ENCODE measurements around the gene CCNA1.

CCNA1 gene

DNA sequence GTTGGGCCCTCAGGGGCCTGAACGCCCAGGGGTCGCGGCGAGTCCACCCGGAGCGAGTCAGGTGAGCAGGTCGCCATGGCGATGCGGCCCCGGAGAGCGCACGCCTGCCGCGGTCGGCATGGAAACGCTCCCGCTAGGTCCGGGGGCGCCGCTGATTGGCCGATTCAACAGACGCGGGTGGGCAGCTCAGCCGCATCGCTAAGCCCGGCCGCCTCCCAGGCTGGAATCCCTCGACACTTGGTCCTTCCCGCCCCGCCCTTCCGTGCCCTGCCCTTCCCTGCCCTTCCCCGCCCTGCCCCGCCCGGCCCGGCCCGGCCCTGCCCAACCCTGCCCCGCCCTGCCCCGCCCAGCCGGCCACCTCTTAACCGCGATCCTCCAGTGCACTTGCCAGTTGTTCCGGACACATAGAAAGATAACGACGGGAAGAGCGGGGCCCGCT, at the start of gene CCNA1:
CCNA1 (plus strand) TSS at position 390 of the 439 bp plus-strand sequence. CDS start 562 bp downstream, outside the sequence.
- DNase-seq (ENCODE audit: low read depth in 2 of 2) = peak in 1 of 2 donors; percentile 9

DNA sequence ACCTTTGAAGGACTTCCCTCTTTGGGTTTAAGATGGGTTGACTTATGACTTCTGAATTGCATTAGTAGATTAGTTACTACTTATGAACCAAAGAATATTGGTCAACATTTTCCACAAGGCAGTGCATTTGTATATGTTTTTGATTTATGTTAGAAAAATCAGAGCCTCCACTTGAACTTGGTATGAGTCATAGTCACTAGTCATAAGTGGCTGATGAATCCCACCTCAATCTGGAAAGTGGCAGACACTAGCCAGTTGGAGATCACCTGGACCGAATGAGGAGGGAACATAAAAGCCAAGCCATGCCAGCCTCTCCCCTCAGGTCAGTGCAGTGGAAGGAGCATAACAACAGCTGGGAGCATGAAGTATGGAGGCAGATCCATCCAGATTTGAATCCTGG, 46.8 kb upstream of the CCNA1 start:
- no peak for DNase-seq (ENCODE audit: low read depth in 2 of 2)

DNA sequence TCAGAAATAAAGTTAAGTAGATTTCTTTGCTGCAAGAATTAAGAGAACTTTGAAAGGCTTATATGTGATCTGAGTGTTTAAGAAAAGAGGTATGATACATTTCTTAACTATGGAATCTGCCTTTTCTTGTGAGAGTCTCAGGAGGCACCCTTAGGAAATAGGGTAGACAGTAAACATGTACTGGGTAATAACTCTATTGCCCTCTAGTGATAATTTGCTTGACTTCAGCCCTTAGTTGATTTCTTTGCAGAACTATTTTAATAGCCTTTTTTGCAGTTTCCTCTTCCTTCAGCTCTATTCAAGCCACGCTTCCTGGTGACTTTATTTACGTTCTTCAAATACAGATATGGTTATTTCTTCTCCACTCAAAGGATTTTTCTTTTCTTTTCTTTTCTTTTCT, 37.0 kb upstream of the CCNA1 start:
- no peak for DNase-seq (ENCODE audit: low read depth in 2 of 2)

DNA sequence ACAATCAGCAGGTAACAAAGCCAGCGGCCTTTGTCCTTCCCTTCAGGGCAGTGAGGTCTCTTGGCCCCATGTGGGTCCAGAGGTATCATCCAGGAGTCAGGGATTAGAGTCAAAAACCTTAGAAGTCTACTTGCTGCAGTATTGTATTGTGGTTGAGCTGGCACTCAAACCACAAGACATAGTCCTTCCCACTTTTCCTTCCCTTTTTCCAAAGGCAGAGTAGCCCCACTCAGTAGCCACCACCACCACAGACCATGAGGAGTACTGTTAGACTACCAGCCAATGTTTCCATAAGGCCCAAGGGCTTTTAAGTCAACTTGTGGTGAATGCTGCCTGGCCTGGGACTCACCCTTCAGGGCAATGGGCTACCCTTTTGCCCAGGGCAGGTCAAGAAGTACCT, 27.1 kb upstream of the CCNA1 start:
- no peak for DNase-seq (ENCODE audit: low read depth in 2 of 2)

DNA sequence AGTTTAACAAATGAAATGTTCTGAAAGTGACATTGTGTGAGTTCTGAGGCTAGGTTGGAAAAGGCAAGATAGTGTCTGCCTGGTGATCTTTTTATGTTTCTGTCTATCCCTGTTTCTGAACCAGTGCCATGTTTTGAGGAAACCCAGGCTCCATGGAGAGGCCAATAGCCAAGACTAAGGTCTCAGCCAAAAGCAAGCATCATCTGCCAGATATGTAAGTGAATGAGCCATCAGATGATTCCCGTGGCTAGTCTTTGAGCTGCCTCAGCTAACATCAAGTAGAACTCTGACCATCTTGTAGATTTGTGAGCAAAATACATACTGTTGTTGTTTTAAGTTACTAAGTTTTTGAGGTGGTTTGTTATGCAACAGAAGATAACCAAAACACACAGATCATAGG, 19.6 kb upstream of the CCNA1 start:
- DNase-seq (ENCODE audit: low read depth in 2 of 2) = no peak

DNA sequence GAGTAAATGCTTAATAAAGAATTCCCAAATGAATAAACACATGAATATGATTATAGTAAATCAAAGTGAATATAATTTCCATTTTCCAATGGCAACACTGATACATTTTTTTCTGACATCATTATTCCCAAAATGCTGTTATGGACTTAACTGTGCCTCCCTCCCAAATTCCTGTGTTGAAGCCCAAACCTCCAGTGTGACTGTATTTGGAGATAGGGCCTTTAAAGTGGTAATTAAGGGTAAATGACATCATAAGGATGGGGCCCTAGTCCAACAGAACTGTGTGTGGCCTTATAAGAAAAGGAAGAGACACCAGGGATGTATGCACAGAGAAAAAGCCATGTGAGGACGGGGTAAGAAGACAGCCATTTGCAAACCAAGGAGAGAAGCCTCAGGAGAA, 19.1 kb upstream of the CCNA1 start:
- DNase-seq (ENCODE audit: low read depth in 2 of 2) = no peak

DNA sequence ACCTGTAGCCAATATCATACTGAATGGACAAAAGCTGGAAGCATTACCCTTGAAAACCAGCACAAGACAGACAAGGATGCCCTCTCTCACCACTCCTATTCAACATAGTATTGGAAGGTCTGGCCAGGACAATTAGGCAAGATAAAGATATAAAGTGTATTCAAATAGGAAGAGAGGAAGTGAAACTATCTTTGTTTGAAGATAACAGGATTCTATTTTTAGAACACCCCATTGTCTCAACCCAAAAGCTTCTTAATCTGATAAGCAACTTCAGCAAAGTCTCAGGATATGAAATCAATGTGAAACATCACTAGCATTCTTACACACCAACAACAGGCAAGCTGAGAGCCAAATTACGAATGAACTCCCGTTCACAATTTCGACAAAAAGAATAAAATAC, 17.8 kb upstream of the CCNA1 start:
- no peak for DNase-seq (ENCODE audit: low read depth in 2 of 2)

DNA sequence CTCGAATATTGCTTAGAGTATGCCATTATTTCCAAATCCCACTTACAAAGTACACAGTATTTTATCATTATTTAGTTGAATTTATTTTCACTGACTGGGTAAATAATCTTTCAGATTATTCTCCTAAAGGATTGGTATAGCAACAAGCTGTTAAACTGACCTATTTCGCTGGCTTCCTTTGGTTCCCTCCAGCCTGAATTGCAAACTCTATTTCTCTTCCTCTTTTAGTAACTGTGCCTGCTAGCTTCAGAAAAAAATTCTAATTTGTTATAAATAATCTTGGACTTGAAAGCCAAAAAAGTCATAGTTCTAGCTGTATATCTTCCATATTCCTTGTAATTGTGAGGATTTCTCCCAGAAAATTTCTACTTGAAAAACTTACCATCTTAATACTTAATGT, 15.0 kb upstream of the CCNA1 start:
- DNase-seq (ENCODE audit: low read depth in 2 of 2) = no peak

DNA sequence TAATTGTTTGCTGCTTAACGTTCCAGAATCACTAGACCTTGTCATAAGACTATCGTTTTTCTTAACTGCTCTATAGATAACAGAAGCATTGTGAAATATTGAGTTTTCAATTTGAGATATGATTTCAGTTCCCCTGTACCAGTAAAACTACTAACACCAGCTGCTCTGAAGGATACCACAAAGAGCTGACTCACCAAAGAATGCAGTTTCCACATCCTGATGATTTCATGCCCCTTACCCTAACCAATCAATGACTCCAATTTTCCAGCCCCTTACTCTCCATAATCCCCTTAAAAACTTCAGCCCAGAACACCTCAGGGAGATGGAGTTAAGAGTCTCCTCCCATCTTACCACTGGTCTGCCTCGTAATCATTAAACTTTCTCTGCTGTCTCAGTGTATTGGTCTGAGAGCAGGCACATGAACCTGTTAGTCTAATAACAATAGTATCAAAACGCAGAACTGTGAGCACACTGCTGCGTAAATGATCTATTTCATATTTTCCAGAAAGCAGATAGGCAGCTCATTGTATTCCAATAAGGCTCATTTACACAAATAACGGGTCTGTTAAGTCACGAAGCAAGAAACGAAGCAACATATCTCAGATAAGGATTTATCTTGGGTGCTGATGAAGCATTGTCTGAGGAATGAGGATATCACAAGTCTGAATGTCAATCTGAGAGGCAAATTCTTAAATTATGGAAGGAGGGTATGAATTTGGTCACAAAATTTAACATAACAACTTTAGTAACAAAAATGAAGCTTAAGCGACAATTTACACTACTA, 14.1 kb upstream of the CCNA1 start:
- DNase-seq (ENCODE audit: low read depth in 2 of 2) = no peak

DNA sequence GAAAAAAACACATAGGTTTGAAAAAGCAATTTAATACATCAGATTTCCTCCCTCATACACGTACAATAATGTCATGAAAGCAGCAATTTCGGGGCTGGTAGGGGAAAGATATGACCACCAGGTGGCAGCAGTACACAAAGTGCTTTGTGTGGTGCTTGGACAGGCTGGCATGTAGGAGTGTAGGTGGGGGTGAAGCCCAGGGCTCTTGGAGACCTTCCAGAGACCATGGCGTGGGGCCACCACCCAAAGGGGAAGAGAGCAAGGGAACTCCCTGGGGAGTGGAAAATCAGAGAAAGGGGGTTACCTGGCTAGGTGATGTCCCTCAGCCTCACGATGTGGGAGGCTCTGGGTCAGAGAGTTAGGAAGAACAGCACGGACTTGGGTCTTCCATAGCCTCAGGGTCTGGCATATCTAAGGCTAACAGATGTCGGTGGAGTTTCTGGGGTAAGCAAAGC, 11.8 kb upstream of the CCNA1 start:
- peak; percentile 57 to 59 for DNase-seq (ENCODE audit: low read depth in 2 of 2)

DNA sequence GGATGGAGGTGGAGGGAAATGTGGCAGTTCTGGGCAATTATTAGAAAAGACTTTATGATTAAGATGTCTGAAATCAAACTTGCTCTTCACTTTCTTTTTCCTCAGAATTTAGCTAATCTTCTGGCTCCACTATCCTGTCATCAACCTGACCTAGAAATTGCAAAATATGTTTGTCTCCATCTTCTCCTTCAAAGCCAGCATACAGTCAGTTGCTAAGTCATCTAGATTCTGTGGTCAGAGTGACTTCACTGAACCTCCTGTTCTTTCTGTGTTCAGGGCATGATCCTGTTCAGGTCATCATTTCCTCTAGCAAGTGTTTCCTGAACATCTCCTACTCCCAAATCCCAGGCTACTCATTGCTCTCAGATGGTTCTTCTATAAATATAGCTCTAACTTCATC, 10.8 kb upstream of the CCNA1 start:
- no peak for DNase-seq (ENCODE audit: low read depth in 2 of 2)

DNA sequence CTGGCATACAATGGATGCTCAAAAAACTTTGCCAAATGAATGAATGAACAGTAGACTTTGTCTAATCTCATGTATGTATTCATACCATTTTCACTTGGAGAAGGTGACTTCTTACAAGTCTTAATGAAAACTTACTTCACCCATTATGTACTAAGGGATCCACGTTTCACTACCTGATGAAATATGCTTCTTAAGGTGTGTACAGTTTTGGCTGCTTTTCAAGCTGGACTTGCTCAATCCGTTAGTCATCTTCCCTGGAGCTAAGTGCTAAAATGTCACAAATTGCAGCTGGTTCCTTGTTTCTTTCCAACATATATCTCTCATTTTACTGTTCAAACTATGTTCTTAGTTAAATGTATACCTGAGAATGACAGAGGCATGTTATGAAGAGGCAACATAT, 4.2 kb upstream of the CCNA1 start:
- no peak for DNase-seq (ENCODE audit: low read depth in 2 of 2)

DNA sequence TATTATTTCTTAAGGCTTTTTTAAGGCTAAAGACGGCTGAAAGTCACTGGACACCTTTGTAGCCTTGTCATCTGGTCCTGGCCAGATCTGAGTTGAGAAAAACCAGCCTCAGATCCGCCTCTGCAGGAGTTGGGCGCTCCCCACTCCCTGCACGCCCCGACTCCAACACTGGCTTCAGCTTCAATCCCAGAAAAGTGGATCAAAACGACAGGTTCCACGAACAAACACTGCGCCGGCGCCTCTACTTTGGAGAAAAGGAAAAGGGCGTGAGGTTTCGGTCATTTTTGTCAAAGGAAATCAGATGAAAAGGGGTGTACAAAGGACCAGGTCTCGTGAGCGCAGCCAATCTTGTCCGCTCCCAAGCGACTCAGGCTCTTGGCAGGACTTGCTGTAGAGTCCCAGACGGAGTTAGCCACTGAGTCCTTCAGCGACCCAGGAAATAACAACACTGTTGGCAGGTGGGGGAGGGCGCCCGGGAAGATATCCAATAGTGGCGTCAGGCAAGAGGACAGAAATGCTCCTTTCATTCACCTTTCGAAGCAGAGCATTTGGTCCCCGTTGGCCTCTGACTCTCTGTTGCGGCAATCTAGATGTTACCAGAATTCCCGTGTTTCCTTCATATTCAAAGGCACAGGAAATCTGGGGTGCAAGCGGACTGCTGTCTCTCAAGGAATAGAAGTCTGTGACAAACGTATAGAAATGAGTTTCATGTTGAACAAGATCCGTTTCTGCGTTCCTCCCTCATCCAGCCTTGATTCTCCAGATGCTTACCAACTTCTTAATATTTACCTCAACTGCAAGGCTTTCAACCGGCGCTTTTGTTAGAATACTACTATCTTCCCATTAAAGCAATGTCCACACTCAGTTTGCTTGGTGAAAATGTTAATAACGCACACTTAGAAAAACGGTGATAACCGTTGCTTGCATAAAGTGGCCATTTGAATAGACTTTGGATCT, 1.8 kb upstream of the CCNA1 start:
- DNase-seq (ENCODE audit: low read depth in 2 of 2) = no peak

DNA sequence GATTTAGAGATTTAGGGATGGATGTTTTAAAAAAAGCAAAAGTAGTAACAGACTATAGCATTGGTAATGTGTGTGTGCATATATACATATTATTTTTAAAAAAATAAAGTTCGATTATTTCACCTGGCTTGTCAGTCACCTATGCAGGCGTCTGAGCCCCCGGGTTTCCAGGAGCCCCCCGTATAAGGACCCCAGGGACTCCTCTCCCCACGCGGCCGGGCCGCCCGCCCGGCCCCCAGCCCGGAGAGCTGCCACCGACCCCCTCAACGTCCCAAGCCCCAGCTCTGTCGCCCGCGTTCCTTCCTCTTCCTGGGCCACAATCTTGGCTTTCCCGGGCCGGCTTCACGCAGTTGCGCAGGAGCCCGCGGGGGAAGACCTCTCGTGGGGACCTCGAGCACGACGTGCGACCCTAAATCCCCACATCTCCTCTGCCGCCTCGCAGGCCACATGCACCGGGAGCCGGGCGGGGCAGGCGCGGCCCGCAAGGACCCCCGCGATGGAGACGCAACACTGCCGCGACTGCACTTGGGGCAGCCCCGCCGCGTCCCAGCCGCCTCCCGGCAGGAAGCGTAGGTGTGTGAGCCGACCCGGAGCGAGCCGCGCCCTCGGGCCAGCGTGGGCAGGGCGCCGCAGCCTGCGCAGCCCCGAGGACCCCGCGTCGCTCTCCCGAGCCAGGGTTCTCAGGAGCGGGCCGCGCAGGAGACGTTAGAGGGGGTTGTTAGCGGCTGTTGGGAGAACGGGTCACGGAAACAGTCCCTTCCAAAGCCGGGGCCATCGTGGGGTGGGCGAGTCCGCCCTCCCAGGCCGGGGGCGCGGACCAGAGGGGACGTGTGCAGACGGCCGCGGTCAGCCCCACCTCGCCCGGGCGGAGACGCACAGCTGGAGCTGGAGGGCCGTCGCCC, 840 bp upstream of the CCNA1 start:
- DNase-seq (ENCODE audit: low read depth in 2 of 2) = no peak

DNA sequence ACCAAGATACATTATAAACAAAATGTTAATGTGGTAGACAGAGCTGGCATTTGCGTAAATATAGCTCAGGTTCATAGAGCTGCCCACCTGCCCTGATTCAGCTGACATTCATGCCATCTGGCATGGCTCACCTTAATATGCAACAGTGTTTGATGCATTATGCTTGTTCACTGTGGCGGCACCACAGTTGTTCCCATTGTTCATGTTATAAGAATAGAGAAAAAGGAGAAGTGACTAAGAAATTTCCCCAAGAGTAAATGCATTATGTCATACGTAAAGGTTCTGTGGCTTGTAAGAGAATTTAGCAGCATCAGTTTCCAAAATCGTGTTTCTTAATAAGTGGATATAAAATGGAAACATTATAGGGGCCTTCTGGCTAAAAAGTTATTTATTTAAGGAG, 4.5 kb downstream of the CCNA1 start:
- no peak for DNase-seq (ENCODE audit: low read depth in 2 of 2)

DNA sequence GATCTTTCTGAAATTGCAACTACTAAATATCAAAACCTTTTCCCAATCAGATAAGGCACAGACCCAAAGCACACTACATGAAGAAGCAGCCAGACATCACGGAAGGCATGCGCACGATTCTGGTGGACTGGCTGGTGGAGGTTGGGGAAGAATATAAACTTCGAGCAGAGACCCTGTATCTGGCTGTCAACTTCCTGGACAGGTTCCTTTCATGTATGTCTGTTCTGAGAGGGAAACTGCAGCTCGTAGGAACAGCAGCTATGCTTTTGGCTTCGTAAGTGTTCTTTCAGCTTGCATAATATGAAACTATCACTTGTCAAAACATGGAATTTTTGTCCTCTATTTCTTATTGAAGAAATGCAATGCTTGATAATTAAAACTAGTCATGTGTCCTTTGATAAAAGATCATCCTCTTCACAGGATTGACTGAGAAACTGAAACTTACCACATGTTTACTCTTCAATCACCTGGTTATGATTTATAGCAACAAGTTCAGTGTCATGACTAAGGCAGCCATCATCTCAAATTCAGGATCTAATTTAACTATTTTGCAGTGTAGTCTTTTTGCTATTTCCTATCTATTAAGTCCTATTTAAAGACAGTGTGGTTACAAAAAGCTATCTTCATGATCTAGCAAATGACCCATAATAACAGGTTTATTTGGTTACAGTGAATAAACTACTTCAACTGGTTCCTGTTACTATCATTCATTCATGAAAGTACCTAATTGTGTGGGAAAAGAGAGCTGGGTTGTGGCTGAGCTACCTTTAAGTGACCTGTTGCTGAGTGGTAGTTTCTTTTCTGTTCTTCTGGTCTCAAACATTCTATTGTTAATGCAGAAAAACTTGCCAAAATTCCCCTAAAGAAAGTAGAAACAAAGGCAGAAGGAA, 6.5 kb downstream of the CCNA1 start:
- DNase-seq (ENCODE audit: low read depth in 2 of 2) = no peak

DNA sequence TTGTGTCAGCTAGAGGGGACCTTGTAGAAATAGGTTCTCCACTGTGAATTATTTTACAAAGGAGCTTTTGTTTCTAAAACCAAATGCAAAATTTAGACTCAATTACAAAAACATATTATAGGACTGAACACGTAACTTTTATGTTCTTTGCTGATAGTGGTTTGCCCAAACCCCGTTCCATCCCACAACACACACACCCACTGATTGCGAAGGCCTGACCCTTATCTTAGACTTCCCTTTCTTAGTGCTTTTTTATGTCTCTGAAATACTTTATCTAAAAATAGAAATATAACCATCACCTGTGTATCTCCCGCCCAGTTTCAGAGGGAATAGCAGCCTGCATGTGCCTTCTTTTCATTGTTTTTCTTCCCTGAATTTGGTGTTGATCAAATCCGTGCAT, 13.0 kb downstream of the CCNA1 start:
- no peak for DNase-seq (ENCODE audit: low read depth in 2 of 2)

DNA sequence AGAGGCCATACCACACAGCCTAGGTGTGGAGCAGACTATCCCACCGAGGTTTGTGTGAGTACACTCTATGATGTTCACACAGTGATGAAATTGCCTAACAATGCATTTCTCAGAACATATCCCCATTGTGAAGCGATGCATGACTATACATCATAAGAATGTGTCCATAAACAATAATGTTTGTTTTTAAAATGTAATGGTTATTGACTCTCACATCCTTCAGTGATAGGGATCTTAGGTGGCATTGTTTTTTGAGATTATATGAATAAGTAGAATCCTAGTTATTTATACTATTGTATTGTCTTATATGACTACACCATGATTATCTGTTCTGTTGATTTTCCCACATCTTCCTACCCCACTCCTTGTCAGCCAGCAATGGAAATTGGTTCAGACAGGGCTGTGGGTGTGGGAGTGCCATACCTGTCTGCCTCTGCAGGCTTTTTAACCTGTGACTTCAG, 13.6 kb downstream of the CCNA1 start:
- no peak for DNase-seq (ENCODE audit: low read depth in 2 of 2)

DNA sequence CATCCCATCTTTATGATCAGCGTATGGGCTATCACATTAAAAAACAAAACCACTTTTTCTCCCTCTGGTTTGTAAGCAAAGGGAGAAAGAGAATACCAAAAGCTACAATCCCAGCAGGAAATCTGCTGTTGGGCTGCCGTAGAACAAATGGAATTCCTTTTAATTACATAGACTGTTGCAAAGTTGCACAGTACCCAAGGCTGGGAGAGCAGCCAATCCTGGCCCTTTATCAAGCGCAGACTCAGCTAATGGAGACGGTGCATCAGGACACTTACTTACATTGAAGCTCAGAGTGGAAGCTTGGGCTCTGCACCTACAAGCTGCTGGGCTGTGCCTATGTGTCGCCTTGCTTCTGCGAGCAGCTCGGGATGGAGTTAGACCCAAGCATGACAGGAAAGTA, 15.2 kb downstream of the CCNA1 start:
- no peak for DNase-seq (ENCODE audit: low read depth in 2 of 2)

DNA sequence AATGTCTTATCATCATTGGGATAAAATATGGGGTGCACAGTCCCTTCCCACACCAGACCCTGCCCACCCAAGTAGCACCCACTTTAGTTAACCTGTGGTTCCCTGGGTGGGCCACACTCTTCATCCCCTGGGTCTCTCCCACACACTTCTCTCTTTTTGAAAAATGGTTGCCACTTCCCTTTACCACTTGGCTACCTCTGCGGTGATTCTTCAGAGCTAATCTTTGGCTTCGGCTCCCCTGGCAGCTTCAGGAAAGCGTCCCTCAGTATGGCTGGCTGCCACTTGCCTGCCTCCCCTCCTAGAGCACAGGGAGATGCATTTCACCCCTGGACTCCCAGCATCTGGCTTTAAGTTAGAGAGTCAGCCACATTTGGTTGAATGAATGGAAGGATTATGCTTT, 18.2 kb downstream of the CCNA1 start:
- no peak for DNase-seq (ENCODE audit: low read depth in 2 of 2)

DNA sequence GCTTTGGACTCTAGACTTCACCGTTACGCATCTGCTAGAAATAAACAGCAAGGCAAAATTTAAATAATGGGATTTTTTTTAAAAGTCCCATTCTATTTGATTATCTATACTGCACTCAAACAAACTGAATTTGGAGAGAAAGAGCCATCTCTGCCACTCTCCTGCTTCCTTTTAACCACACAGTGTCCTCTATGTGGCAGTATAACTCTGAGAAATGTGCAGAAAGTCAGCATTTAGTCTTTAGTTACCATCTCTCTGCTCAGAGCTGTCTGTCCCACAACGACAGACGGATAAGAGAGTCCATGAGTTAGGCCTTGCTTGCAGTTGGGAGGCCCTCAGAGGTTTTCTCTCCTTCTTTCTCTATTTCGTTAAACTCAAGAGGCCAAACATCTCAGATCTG, 21.2 kb downstream of the CCNA1 start:
- no peak for DNase-seq (ENCODE audit: low read depth in 2 of 2)

All from activated CD4-positive, alpha-beta T cell treated with anti-CD3 and anti-CD28 coated beads for 24 hours (primary cell).